ENCODE measurements around the gene IL17RC. TPM values are rescaled to one million over a fixed set of nuclear protein-coding genes. Genes with fewer than 3 reads are reported as not detected.

Gene IL17RC
- total and polyA plus RNA-seq, 2 experiments from 2014 or later, result 8.4 to 12.6 TPM

DNA sequence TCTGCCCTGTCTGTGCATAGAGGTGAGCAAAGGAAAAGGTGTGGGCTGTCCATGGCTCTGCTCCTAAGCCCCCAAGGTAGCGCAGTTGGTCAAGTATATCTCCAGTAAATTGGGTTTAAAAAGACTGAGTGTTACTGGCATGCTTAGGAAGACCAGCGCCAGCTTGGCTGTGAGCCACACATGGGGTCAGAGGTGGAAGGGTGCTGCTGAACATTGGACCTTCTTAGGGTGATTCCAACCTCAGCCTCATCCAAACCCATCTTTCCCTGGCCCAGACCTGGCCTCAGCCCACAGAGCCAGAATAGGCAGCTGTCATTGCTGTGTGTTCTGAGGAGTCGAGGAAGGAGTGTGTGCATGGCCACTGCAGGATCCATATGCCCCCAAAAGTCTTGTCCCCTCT lies 8.6 kb upstream of the IL17RC start:
- ATAC-seq (no peak), DNase-seq (ENCODE audit: low spot score) (no peak)
- Histone ChIP-seq H2AFZ (no peak overlapping the region), H3F3A (replicated peaks; ENCODE audit: low read depth) (no peaks in the 10 kb centered on the region), H3K4me2 (no peak overlapping the region), H3K9me2 (ENCODE audit: insufficient read depth) (0 out of 2 replicates have a peak, but pooled peaks cover 4% of the 10 kb centered on the region), H3K4me1 (ENCODE audit: insufficient read depth) (peaks cover 5% of the 10 kb centered on the region), H4K20me1 (replicated peaks; ENCODE audit: insufficient read depth) (no peaks in the 10 kb centered on the region), H3K27ac (ENCODE audit: low read depth) (no peak overlapping the region), H3K27me3 (ENCODE audit: insufficient read depth) (no peaks in the 10 kb centered on the region), H3K79me2 (replicated peaks; ENCODE audit: insufficient read depth) (no peaks in the 10 kb centered on the region), H3K36me3 (ENCODE audit: insufficient read depth) (no peaks in the 10 kb centered on the region), H3K4me3 (no peak overlapping the region)
- H3K27ac Mint-ChIP-seq, result no peak overlapping the region
- no peak for TF ChIP-seq JUNB (IDR thresholded peaks at IDR 0.05; ENCODE audit: unreplicated experiment)
- no peak for TF ChIP-seq EZH2phosphoT487 (IDR thresholded peaks at IDR 0.05; ENCODE audit: unreplicated experiment)
- no peak for TF ChIP-seq EZH2 (IDR thresholded peaks at IDR 0.05; ENCODE audit: low read depth, unreplicated experiment)
- TF ChIP-seq, protein P1, sequence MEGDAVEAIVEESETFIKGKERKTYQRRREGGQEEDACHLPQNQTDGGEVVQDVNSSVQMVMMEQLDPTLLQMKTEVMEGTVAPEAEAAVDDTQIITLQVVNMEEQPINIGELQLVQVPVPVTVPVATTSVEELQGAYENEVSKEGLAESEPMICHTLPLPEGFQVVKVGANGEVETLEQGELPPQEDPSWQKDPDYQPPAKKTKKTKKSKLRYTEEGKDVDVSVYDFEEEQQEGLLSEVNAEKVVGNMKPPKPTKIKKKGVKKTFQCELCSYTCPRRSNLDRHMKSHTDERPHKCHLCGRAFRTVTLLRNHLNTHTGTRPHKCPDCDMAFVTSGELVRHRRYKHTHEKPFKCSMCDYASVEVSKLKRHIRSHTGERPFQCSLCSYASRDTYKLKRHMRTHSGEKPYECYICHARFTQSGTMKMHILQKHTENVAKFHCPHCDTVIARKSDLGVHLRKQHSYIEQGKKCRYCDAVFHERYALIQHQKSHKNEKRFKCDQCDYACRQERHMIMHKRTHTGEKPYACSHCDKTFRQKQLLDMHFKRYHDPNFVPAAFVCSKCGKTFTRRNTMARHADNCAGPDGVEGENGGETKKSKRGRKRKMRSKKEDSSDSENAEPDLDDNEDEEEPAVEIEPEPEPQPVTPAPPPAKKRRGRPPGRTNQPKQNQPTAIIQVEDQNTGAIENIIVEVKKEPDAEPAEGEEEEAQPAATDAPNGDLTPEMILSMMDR (conservative IDR thresholded peaks at IDR 0.05; ENCODE audit: low read depth in 2 of 2), result no peak
- peaks cover 8% of the 10 kb centered on the region for H3K4me1 Mint-ChIP-seq
- H3K27me3 Mint-ChIP-seq (ENCODE audit: insufficient read depth, low read depth, poor library complexity), result peaks cover 8% of the 10 kb centered on the region
- H3K4me3 Mint-ChIP-seq, result no peak overlapping the region
- H3K36me3 Mint-ChIP-seq (ENCODE audit: low read depth), result peaks cover 17% of the 10 kb centered on the region
- peaks cover 19% of the 10 kb centered on the region for H3K9me3 Mint-ChIP-seq

DNA sequence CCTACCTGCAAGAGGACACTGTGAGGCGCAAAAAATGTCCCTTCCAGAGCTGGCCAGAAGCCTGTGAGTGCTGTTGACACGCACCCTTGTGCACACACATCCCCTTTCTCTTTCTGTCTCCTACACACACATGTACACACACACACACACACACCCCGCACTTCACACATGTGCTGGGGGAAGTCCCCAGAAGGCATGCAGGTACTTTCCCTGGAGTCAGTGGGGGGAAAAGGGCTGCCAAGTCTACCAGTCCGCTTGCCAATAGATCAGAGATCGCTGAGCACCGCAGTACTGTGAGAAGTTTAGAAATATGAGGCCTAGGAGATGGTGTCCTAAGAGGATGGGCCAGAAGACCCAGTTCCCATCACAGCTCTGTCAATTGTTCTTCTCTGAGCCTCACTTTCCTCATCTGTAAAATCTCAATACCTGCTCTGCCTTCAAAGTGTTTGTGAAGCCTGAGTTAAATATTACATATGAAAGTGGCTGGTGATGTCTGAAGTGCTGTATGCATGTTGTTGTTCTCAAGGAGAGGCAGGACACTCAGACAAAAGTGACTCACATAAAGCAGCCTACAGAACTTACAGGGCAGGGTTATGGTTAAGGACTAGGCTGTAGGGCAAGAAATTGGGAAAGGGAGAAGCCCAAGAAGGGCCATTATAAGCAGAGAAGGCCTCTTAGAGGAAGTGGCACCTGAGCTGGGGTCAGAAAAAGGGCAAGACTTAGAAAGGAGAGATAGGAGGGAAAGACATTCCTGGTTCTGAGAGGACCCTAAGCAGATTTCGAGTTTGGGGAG lies 7.5 kb upstream of the IL17RC start:
- TF ChIP-seq NANOG (IDR thresholded peaks at IDR 0.05; ENCODE audit: borderline replicate concordance), result no peak
- TF ChIP-seq, protein P2, sequence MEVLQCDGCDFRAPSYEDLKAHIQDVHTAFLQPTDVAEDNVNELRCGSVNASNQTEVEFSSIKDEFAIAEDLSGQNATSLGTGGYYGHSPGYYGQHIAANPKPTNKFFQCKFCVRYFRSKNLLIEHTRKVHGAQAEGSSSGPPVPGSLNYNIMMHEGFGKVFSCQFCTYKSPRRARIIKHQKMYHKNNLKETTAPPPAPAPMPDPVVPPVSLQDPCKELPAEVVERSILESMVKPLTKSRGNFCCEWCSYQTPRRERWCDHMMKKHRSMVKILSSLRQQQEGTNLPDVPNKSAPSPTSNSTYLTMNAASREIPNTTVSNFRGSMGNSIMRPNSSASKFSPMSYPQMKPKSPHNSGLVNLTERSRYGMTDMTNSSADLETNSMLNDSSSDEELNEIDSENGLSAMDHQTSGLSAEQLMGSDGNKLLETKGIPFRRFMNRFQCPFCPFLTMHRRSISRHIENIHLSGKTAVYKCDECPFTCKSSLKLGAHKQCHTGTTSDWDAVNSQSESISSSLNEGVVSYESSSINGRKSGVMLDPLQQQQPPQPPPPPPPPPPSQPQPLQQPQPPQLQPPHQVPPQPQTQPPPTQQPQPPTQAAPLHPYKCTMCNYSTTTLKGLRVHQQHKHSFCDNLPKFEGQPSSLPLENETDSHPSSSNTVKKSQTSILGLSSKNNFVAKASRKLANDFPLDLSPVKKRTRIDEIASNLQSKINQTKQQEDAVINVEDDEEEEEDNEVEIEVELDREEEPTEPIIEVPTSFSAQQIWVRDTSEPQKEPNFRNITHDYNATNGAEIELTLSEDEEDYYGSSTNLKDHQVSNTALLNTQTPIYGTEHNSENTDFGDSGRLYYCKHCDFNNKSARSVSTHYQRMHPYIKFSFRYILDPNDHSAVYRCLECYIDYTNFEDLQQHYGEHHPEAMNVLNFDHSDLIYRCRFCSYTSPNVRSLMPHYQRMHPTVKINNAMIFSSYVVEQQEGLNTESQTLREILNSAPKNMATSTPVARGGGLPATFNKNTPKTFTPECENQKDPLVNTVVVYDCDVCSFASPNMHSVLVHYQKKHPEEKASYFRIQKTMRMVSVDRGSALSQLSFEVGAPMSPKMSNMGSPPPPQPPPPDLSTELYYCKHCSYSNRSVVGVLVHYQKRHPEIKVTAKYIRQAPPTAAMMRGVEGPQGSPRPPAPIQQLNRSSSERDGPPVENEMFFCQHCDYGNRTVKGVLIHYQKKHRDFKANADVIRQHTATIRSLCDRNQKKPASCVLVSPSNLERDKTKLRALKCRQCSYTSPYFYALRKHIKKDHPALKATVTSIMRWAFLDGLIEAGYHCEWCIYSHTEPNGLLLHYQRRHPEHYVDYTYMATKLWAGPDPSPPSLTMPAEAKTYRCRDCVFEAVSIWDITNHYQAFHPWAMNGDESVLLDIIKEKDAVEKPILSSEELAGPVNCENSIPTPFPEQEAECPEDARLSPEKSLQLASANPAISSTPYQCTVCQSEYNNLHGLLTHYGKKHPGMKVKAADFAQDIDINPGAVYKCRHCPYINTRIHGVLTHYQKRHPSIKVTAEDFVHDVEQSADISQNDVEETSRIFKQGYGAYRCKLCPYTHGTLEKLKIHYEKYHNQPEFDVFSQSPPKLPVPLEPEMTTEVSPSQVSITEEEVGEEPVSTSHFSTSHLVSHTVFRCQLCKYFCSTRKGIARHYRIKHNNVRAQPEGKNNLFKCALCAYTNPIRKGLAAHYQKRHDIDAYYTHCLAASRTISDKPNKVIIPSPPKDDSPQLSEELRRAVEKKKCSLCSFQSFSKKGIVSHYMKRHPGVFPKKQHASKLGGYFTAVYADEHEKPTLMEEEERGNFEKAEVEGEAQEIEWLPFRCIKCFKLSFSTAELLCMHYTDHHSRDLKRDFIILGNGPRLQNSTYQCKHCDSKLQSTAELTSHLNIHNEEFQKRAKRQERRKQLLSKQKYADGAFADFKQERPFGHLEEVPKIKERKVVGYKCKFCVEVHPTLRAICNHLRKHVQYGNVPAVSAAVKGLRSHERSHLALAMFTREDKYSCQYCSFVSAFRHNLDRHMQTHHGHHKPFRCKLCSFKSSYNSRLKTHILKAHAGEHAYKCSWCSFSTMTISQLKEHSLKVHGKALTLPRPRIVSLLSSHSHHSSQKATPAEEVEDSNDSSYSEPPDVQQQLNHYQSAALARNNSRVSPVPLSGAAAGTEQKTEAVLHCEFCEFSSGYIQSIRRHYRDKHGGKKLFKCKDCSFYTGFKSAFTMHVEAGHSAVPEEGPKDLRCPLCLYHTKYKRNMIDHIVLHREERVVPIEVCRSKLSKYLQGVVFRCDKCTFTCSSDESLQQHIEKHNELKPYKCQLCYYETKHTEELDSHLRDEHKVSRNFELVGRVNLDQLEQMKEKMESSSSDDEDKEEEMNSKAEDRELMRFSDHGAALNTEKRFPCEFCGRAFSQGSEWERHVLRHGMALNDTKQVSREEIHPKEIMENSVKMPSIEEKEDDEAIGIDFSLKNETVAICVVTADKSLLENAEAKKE (CRISPR knock-in tag; IDR thresholded peaks at IDR 0.05), result no peak
- Histone ChIP-seq H3K36me3 (ENCODE audit: insufficient read depth) (no peaks in the 10 kb centered on the region), H4K20me1 (replicated peaks; ENCODE audit: insufficient read depth) (no peaks in the 10 kb centered on the region), H3K4me1 (ENCODE audit: insufficient read depth) (no peaks in the 10 kb centered on the region), H3K27me3 (ENCODE audit: insufficient read depth) (0 out of 2 replicates have a peak, but pooled peaks cover 5% of the 10 kb centered on the region), H3K27ac (ENCODE audit: low read depth) (no peak overlapping the region), H3K79me2 (replicated peaks; ENCODE audit: insufficient read depth) (no peaks in the 10 kb centered on the region), H3K4me3 (no peak overlapping the region), H3F3A (replicated peaks; ENCODE audit: low read depth) (no peaks in the 10 kb centered on the region), H2AFZ (no peak overlapping the region), H3K4me2 (no peak overlapping the region), H3K9me2 (ENCODE audit: insufficient read depth) (0 out of 2 replicates have a peak, but pooled peaks cover 4% of the 10 kb centered on the region)
- DNase-seq (ENCODE audit: low spot score), result no peak
- Mint-ChIP-seq H3K4me1 (no peaks in the 10 kb centered on the region), H3K27ac (no peak overlapping the region), H3K27me3 (ENCODE audit: insufficient read depth, low read depth, poor library complexity) (peaks cover 10% of the 10 kb centered on the region), H3K9me3 (peaks cover 19% of the 10 kb centered on the region), H3K36me3 (ENCODE audit: low read depth) (peaks cover 17% of the 10 kb centered on the region), H3K4me3 (no peak overlapping the region)
- no peak for ATAC-seq
